ENCODE data around the gene PTPRD. TPM values are rescaled to one million over a fixed set of nuclear protein-coding genes. Genes with fewer than 3 reads are reported as not detected.

The PTPRD gene
- total RNA-seq, 1 experiment from 2014 or later, result not detected

DNA sequence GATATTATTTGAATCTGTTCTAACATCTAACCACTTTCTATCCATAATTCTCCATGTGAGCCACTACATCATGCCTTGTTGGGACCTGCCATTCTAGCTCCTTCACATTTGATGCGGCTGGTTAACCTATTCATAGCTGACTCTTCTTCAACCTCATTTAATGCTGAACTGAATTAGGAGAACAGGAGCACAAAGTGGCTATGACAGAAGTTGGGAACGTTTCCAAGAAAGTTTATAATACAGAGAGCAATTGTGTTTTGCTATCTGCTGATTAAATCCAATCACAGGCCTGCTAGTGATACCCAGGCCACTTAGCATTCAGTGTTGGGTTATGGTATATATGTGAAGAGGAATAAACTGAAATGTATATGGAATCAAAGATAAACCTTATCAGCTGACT is 440.3 kb downstream of the PTPRD start:
- H3K36me3 Mint-ChIP-seq (ENCODE audit: insufficient read depth, unreplicated experiment), result no peaks in the 10 kb centered on the region
- no peak overlapping the region for H3K27ac Mint-ChIP-seq (ENCODE audit: low read depth, unreplicated experiment)
- no peak for DNase-seq (ENCODE audit: unreplicated experiment)
- H3K9me3 Mint-ChIP-seq (ENCODE audit: unreplicated experiment), result no peaks in the 10 kb centered on the region
- H3K27me3 Mint-ChIP-seq (ENCODE audit: insufficient read depth, unreplicated experiment), result peaks cover 58% of the 10 kb centered on the region
- no peak overlapping the region for H3K4me3 Mint-ChIP-seq (ENCODE audit: unreplicated experiment)
- CTCF ChIA-PET, result no interaction called here
- intact Hi-C loops (cut with micrococcal nuclease), result no loop called here
- POLR2A ChIA-PET, result interaction anchor here (0.6 kb wide), 1 partner anchor 41 kb away, joined by 3 read pairs; no protein-coding TSS in a partner anchor
- H3K4me1 Mint-ChIP-seq (ENCODE audit: insufficient read depth, unreplicated experiment), result no peaks in the 10 kb centered on the region
- BruUV-seq (replicated peaks), result no TSS peak
- TF ChIP-seq, protein P1, sequence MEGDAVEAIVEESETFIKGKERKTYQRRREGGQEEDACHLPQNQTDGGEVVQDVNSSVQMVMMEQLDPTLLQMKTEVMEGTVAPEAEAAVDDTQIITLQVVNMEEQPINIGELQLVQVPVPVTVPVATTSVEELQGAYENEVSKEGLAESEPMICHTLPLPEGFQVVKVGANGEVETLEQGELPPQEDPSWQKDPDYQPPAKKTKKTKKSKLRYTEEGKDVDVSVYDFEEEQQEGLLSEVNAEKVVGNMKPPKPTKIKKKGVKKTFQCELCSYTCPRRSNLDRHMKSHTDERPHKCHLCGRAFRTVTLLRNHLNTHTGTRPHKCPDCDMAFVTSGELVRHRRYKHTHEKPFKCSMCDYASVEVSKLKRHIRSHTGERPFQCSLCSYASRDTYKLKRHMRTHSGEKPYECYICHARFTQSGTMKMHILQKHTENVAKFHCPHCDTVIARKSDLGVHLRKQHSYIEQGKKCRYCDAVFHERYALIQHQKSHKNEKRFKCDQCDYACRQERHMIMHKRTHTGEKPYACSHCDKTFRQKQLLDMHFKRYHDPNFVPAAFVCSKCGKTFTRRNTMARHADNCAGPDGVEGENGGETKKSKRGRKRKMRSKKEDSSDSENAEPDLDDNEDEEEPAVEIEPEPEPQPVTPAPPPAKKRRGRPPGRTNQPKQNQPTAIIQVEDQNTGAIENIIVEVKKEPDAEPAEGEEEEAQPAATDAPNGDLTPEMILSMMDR (IDR thresholded peaks at IDR 0.05; ENCODE audit: unreplicated experiment), result no peak

DNA sequence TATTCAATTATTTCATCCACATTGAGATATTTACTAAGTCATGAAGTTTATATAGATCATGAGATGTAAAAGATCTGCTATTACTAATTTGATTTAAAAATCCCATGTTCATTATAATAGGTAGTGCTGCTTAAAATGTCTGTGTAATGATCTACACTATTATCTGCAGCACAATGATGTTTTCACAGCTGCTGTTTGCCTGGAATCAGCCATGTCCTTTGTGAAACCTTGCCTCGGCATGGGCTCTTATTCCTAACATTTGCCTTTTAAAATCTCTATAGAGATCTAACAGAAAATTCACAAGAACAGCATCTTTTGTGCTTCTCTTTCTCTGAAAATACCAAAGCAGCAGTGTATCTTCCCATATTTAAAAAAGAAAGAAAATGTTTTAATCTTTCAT is 444.6 kb downstream of the PTPRD start:
- Mint-ChIP-seq H3K4me1 (ENCODE audit: insufficient read depth, unreplicated experiment) (no peaks in the 10 kb centered on the region), H3K27me3 (ENCODE audit: insufficient read depth, unreplicated experiment) (peaks cover 37% of the 10 kb centered on the region), H3K4me3 (ENCODE audit: unreplicated experiment) (no peak overlapping the region), H3K27ac (ENCODE audit: low read depth, unreplicated experiment) (no peak overlapping the region), H3K36me3 (ENCODE audit: insufficient read depth, unreplicated experiment) (no peaks in the 10 kb centered on the region), H3K9me3 (ENCODE audit: unreplicated experiment) (no peaks in the 10 kb centered on the region)
- no peak for DNase-seq (ENCODE audit: unreplicated experiment)
- BruUV-seq (replicated peaks), result no TSS peak
- ChIA-PET CTCF (no interaction called here), POLR2A (no interaction called here)
- TF ChIP-seq, protein P1 (IDR thresholded peaks at IDR 0.05; ENCODE audit: unreplicated experiment), result no peak
- intact Hi-C loops (cut with micrococcal nuclease), result no loop called here

DNA sequence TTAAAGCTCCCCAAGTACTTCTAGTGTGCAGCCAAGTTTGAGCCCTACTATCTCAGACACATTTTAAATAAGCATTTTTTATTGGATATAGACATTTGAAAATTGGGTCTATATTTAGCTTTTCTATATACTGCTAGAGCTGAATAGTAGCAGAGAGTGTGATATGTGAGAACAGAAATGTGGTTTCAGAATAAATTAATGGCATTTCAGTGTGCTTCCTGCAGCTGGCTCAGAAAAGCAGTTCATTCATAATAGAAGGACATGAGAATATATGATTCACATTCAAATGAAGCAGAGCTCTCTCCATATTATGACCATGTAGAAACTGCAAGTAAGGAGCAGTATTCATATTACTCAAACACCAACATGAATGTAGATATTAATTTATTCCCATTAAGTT is 464.0 kb downstream of the PTPRD start:
- ChIA-PET CTCF (interaction anchor here (0.7 kb wide), 1 partner anchor 106 kb away, joined by 3 read pairs; no protein-coding TSS in a partner anchor), POLR2A (no interaction called here)
- Mint-ChIP-seq H3K27ac (ENCODE audit: low read depth, unreplicated experiment) (no peak overlapping the region), H3K4me3 (ENCODE audit: unreplicated experiment) (no peak overlapping the region), H3K9me3 (ENCODE audit: unreplicated experiment) (no peaks in the 10 kb centered on the region), H3K4me1 (ENCODE audit: insufficient read depth, unreplicated experiment) (no peaks in the 10 kb centered on the region), H3K27me3 (ENCODE audit: insufficient read depth, unreplicated experiment) (peaks cover 28% of the 10 kb centered on the region), H3K36me3 (ENCODE audit: insufficient read depth, unreplicated experiment) (no peaks in the 10 kb centered on the region)
- TF ChIP-seq, protein P1 (IDR thresholded peaks at IDR 0.05; ENCODE audit: unreplicated experiment), result no peak
- intact Hi-C loops (cut with micrococcal nuclease), result no loop called here
- no TSS peak for BruUV-seq (replicated peaks)
- no peak for DNase-seq (ENCODE audit: unreplicated experiment)

DNA sequence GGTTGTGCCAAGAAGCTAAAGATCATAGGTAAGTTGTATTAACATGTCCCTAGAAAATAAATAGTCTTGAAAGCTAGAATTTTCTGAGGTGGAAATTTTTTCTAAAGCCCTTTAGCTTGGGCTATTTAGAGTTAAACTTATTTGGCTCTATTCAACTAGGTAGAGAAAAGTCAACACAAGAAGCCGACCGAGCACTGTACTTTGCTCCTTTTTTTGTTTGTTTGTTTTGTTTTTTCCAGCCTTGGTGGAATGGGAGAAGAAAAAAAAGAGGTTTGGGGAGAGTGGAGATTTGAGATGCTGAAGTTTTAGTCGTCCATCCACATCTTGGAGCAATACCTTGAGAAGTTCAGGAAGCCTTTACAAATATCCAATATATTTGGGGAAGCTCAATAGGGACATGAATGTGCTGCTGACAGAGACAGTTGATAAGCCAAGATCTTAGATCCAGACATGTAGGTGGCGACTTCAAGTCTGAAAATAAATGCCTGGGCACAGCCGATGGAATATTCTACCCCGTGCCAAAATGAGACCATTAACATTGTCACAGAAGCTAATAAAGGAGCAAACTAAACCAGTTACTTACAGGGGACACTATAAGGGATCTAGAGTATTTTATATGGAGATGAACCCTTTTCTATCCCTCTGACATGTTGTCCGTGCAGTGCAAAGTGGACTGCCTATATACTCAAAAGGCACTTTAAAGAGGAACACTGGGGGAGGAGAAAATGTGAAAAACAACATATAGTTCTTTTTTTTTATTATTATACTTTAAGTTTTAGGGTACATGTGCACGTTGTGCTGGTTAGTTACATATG is 466.1 kb downstream of the PTPRD start:
- Mint-ChIP-seq H3K27me3 (ENCODE audit: insufficient read depth, unreplicated experiment) (peaks cover 24% of the 10 kb centered on the region), H3K27ac (ENCODE audit: low read depth, unreplicated experiment) (no peak overlapping the region), H3K4me1 (ENCODE audit: insufficient read depth, unreplicated experiment) (no peaks in the 10 kb centered on the region), H3K36me3 (ENCODE audit: insufficient read depth, unreplicated experiment) (no peaks in the 10 kb centered on the region), H3K9me3 (ENCODE audit: unreplicated experiment) (no peaks in the 10 kb centered on the region), H3K4me3 (ENCODE audit: unreplicated experiment) (no peak overlapping the region)
- no peak for DNase-seq (ENCODE audit: unreplicated experiment)
- POLR2A ChIA-PET, result no interaction called here
- TF ChIP-seq, protein P1 (IDR thresholded peaks at IDR 0.05; ENCODE audit: unreplicated experiment), result no peak
- intact Hi-C loops (cut with micrococcal nuclease), result no loop called here
- BruUV-seq (replicated peaks), result no TSS peak
- CTCF ChIA-PET, result no interaction called here
